SK-N-MC (cell line): Measurements from ENCODE around the gene ZNF263.

Source experiments
- EZH2 ChIP-seq: fragments of 200-600 bp; sonication (generic); IDR thresholded peaks from one replicate; pipeline ENCODE4 v1.6.1; 2017; ENCODE audit warnings: antibody characterized with exemption
- POLR2AphosphoS5 ChIP-seq: IDR thresholded peaks from 2 replicates; pipeline ENCODE4 v1.6.1; 2012; ENCODE audit warnings: mild to moderate bottlenecking, low read depth, low read length, borderline replicate concordance

GRCh38 chr16:3285131-3285530 is 1.8 kb downstream of the ZNF263 start:
- TF ChIP-seq EZH2 (no peak), POLR2AphosphoS5 (no peak)
